ENCODE measurements around the gene NACC2. TPM values are rescaled to one million over a fixed set of nuclear protein-coding genes. Genes with fewer than 3 reads are reported as not detected.

NACC2 gene
- total RNA-seq, 2 donors from 2014 or later: 24.5 to 55.2 TPM

- Histone ChIP-seq H3K4me3 (peak overlapping the region in 1 of 2 donors; percentile 58), H3K27ac (peak overlapping the region; percentile 58 to 69)
- intact Hi-C loops (cut with DNase I): no loop called here
Observed at GRCh38 chr9:136052991-136053756, 41.9 kb downstream of the NACC2 start.

GRCh38 chr9:136052472-136052880 lies 42.6 kb downstream of the NACC2 start:
- H3K27me3 ChIP-seq (replicated peaks; ENCODE audit: insufficient read depth): no peaks in the 10 kb centered on the region
- no peak for DNase-seq (ENCODE audit: low spot score)
- intact Hi-C loops (cut with DNase I): no loop called here
- 18% methylated on average over 10 of the region's 15 CpGs for WGBS
- H3K36me3 ChIP-seq: no peaks in the 10 kb centered on the region
- peaks cover 13% of the 10 kb centered on the region for H3K4me1 ChIP-seq (replicated peaks)
- TF ChIP-seq POLR2AphosphoS5 (IDR thresholded peaks at IDR 0.05) (no peak), CTCF (IDR thresholded peaks at IDR 0.05) (peak in 1 of 4 experiments; percentile 12), POLR2A (IDR thresholded peaks at IDR 0.05) (no peak)
- H3K9me3 ChIP-seq: no peaks in the 10 kb centered on the region
- H3K27ac ChIP-seq: peak overlapping the region; percentile 58 to 69
- peak overlapping the region; percentile 45 to 58 for H3K4me3 ChIP-seq

More at GRCh38 chr9:136052991-136053756, 41.9 kb downstream of the NACC2 start:
- no peak for DNase-seq (ENCODE audit: low spot score)
- Histone ChIP-seq H3K27me3 (replicated peaks; ENCODE audit: insufficient read depth) (no peaks in the 10 kb centered on the region), H3K4me1 (replicated peaks) (peaks cover 13% of the 10 kb centered on the region), H3K36me3 (no peaks in the 10 kb centered on the region), H3K9me3 (no peaks in the 10 kb centered on the region)
- WGBS: 30% methylated on average over 15 of the region's 23 CpGs
- TF ChIP-seq CTCF (IDR thresholded peaks at IDR 0.05): no peak
- no peak for TF ChIP-seq POLR2A (IDR thresholded peaks at IDR 0.05)
- no peak for TF ChIP-seq POLR2AphosphoS5 (IDR thresholded peaks at IDR 0.05)

GRCh38 chr9:136051837-136052471 lies 43.1 kb downstream of the NACC2 start:
- TF ChIP-seq POLR2A (IDR thresholded peaks at IDR 0.05): no peak
- TF ChIP-seq CTCF (IDR thresholded peaks at IDR 0.05): no peak
- peak; percentile 87 for TF ChIP-seq POLR2AphosphoS5 (IDR thresholded peaks at IDR 0.05)
- WGBS: under 1% methylated on average over 31 of the region's 31 CpGs
- intact Hi-C loops (cut with DNase I): no loop called here
- H3K36me3 ChIP-seq: no peaks in the 10 kb centered on the region
- H3K9me3 ChIP-seq: no peaks in the 10 kb centered on the region
- peak overlapping the region; percentile 58 to 69 for H3K27ac ChIP-seq
- peak; percentile 90 for DNase-seq (ENCODE audit: low spot score)
- H3K4me1 ChIP-seq (replicated peaks): peaks cover 13% of the 10 kb centered on the region
- H3K27me3 ChIP-seq (replicated peaks; ENCODE audit: insufficient read depth): no peaks in the 10 kb centered on the region
- peak overlapping the region; percentile 45 to 58 for H3K4me3 ChIP-seq

GRCh38 chr9:136051453-136051836 lies 43.6 kb downstream of the NACC2 start:
- WGBS: under 1% methylated on average over 32 of the region's 47 CpGs
- TF ChIP-seq POLR2A (IDR thresholded peaks at IDR 0.05) (no peak), CTCF (IDR thresholded peaks at IDR 0.05) (no peak), POLR2AphosphoS5 (IDR thresholded peaks at IDR 0.05) (no peak)
- no peaks in the 10 kb centered on the region for H3K9me3 ChIP-seq
- H3K27me3 ChIP-seq (replicated peaks; ENCODE audit: insufficient read depth): no peaks in the 10 kb centered on the region
- H3K4me1 ChIP-seq (replicated peaks): peaks cover 13% of the 10 kb centered on the region
- no peaks in the 10 kb centered on the region for H3K36me3 ChIP-seq
- DNase-seq (ENCODE audit: low spot score): no peak
- peak overlapping the region; percentile 45 to 58 for H3K4me3 ChIP-seq
- peak overlapping the region; percentile 58 to 69 for H3K27ac ChIP-seq
- intact Hi-C loops (cut with DNase I): no loop called here

All from prostate gland (tissue), 2 donors.